Astrocyte of the cerebellum (primary cell): ENCODE data around the gene ALDH18A1.

ENCODE experiments used
- DNase-seq: peaks from one replicate; pipeline ENCODE4 v3.0.0-alpha.2; 2011; ENCODE audit warnings: low read depth
- H3K4me3 ChIP-seq: 2 replicates; pipeline ENCODE4 v1.5.1; 2011; ENCODE audit warnings: mild to moderate bottlenecking, low read depth, low read length, moderate library complexity
- in situ Hi-C: cut with HindIII; loops from 2 replicates; pipeline ENCODE4 v1.10.0; 2017; ENCODE audit warnings: low sequenced_read_pairs
- TF ChIP-seq, protein P1 (sequence below): IDR thresholded peaks from 2 replicates; pipeline ENCODE4 v1.5.1; 2012; ENCODE audit warnings: low read length, low read depth, moderate library complexity, mild to moderate bottlenecking; ENCODE audit errors: missing control alignments

The ALDH18A1 gene

DNA sequence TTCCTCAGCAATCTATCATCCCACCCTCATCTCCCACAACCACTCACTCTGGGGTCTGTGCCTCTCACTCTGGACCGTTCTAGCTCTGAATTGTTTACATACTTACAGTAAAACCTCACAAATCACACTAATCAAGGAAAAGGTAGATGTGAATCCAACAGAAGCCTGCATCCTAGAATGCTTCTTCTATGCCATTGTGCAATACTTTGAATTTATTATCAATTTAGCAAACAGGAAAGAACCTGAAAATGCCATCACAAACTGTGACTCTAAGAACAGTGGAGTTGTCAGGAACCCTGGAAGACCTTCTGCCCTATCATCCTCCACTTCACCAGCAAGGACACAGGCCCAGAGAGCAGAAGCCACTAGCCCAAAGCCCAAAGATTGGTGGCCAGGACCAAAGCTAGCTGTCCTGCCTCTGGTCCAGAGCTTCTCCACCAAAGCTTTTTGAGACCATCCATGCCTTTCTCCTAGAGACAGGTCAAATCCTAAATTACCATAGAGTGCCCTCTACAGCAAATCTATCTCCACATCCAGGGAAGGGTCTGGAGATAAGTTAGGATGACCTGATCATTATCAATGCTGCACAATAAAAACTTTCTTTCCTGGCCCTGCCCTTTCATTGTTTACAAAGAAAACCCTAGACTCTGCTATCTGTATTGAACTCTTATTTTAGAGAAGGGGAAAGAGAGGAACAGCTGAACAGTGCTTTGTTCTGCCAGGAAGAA lies 97.8 kb downstream of the ALDH18A1 start:
- TF ChIP-seq, protein P1, sequence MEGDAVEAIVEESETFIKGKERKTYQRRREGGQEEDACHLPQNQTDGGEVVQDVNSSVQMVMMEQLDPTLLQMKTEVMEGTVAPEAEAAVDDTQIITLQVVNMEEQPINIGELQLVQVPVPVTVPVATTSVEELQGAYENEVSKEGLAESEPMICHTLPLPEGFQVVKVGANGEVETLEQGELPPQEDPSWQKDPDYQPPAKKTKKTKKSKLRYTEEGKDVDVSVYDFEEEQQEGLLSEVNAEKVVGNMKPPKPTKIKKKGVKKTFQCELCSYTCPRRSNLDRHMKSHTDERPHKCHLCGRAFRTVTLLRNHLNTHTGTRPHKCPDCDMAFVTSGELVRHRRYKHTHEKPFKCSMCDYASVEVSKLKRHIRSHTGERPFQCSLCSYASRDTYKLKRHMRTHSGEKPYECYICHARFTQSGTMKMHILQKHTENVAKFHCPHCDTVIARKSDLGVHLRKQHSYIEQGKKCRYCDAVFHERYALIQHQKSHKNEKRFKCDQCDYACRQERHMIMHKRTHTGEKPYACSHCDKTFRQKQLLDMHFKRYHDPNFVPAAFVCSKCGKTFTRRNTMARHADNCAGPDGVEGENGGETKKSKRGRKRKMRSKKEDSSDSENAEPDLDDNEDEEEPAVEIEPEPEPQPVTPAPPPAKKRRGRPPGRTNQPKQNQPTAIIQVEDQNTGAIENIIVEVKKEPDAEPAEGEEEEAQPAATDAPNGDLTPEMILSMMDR: no peak
- in situ Hi-C loops: no loop called here
- H3K4me3 ChIP-seq: no peak overlapping the region
- no peak for DNase-seq

DNA sequence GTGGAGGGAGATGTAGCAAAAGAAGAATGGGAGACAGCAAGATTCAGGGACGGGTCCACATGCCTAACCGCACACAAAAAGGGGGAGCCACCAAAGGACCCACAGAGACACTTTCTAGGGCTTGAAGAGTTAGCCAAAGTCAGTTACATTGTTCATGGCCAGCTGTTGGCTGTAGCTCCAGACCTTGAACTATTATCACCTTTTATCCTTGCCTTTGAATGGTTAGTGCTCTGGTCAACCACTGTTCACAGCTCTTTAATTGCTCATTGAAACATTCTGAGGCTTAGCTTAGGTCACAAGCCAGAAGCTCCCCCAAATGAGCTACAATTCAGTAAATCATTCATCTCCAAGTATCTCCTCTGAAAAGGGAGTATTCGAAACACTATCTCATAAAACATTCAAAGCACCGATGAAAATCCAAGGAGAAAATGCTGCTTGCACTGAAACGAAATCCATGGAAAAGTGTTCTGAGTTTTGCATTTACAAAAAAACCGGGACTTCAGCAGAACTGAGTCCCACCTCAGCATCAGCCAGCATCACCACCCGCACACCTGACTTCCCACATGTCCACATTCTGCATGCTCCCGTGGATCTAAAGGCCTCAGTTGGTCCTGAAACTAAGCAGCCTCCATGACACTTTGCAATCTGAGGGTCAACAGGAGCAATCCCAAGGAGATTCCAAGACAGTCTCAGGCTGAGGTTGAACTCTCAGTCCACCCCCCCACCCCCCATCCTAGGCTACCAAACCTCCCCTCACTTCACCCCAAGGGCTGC lies 99.3 kb downstream of the ALDH18A1 start:
- DNase-seq: no peak
- TF ChIP-seq, protein P1: no peak
- in situ Hi-C loops: no loop called here
- no peak overlapping the region for H3K4me3 ChIP-seq
